SU-DHL-6 (cell line): ENCODE measurements around the gene DPM3.

Experiments used
- EZH2phosphoT487 ChIP-seq: fragments of 200-600 bp; sonication (generic), shearing (Covaris generic); conservative IDR thresholded peaks from 2 replicates; pipeline ENCODE4 v1.6.1; 2018; ENCODE audit warnings: mild to moderate bottlenecking, antibody characterized with exemption, low read length, moderate library complexity, mixed read lengths
- TF ChIP-seq, protein P1 (sequence below): fragments of 200-600 bp; sonication (generic); IDR thresholded peaks from one replicate; pipeline ENCODE4 v1.5.1; 2017; ENCODE audit warnings: antibody characterized with exemption, mild to moderate bottlenecking, low read length, moderate library complexity; ENCODE audit not compliant: insufficient read depth, poor library complexity, severe bottlenecking

DNA sequence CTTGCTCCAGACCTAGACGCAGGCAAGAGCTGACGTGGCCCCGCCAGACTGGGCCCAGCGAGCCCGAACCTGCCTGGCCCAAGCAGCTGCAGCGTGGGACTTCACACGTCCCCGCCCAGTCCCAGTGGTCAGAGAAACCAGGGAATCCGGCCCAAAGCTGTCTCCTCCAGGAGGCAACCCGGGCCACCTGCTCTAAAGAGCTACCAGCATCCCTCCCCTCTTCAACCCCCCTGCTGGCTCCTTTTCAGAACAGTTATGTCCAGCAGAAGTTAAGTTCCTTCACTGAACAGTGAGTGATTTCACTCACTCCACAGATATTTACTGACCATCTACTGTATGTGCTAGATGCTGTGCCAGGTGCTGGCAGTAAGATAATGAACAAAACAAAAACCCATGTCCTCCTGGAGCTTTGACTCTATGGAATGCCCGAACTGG lies 14.8 kb downstream of the DPM3 start:
- TF ChIP-seq, protein P1, sequence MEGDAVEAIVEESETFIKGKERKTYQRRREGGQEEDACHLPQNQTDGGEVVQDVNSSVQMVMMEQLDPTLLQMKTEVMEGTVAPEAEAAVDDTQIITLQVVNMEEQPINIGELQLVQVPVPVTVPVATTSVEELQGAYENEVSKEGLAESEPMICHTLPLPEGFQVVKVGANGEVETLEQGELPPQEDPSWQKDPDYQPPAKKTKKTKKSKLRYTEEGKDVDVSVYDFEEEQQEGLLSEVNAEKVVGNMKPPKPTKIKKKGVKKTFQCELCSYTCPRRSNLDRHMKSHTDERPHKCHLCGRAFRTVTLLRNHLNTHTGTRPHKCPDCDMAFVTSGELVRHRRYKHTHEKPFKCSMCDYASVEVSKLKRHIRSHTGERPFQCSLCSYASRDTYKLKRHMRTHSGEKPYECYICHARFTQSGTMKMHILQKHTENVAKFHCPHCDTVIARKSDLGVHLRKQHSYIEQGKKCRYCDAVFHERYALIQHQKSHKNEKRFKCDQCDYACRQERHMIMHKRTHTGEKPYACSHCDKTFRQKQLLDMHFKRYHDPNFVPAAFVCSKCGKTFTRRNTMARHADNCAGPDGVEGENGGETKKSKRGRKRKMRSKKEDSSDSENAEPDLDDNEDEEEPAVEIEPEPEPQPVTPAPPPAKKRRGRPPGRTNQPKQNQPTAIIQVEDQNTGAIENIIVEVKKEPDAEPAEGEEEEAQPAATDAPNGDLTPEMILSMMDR, result no peak
- TF ChIP-seq EZH2phosphoT487, result no peak
